Keratinocyte (primary cell): ENCODE measurements around the gene RNF5.

Experiments
- EZH2 ChIP-seq: IDR thresholded peaks from one replicate; pipeline ENCODE4 v1.6.1; 2012; ENCODE audit warnings: inconsistent platforms, mild to moderate bottlenecking, low read length, moderate library complexity
- TF ChIP-seq, protein P1 (sequence below), 3 experiments: IDR thresholded peaks in 1 of 3; conservative IDR thresholded peaks in 1 of 3; optimal IDR thresholded peaks in 1 of 3; 2 replicates in 2 of 3; 3 replicates in 1 of 3; pipeline versions ENCODE3 to v1.5.1; 2011; ENCODE audit warnings: low read length in 3 of 3, mild to moderate bottlenecking in 3 of 3, moderate library complexity in 2 of 3, control low read depth in 1 of 3, inconsistent platforms in 1 of 3; ENCODE audit not compliant: insufficient read depth in 2 of 3; ENCODE audit errors: extremely low read depth in 1 of 3

DNA sequence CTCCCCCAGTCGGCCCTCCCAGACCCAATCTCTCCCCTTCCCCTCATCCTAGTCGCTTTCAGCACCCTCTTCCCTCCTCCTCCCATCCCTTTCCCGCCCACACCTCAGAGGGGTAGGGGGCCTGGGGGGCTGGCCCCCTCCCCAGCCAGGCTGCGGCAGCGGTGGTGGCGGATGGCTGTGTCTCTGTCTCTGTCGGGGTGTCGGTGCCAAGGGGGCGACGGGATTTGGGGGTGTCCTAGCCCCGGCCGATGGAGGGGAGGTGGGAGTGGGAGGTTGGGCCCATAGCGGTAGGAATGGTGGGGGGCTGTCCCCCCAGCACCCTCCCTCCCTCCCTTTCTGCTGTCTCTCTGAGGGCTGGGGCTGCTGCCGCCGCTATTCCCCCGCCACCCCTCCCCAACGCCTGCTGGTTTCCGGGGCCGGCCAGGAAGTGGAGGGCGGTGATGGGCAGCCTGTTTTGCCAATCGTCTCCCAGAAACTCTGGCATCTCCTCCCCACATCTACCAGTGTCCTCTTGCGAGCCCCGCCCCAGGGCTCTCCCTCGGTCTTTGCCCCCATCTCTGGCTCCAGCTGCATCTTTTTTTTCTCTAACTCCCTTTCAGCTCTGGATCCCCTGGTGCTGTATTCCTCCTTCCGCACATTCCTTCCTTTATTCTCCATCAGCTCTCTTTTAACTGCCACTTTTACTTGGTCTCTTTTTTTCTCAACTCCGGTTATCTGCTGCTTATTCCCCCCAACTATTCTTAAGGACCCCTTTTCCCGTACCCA, 2.3 kb upstream of the RNF5 start, which contains the start of gene AGPAT1:
- TF ChIP-seq, protein P1, sequence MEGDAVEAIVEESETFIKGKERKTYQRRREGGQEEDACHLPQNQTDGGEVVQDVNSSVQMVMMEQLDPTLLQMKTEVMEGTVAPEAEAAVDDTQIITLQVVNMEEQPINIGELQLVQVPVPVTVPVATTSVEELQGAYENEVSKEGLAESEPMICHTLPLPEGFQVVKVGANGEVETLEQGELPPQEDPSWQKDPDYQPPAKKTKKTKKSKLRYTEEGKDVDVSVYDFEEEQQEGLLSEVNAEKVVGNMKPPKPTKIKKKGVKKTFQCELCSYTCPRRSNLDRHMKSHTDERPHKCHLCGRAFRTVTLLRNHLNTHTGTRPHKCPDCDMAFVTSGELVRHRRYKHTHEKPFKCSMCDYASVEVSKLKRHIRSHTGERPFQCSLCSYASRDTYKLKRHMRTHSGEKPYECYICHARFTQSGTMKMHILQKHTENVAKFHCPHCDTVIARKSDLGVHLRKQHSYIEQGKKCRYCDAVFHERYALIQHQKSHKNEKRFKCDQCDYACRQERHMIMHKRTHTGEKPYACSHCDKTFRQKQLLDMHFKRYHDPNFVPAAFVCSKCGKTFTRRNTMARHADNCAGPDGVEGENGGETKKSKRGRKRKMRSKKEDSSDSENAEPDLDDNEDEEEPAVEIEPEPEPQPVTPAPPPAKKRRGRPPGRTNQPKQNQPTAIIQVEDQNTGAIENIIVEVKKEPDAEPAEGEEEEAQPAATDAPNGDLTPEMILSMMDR (optimal IDR thresholded peaks at IDR 0.05 in 1 of 3, IDR thresholded peaks at IDR 0.05 in 1 of 3, conservative IDR thresholded peaks at IDR 0.05 in 1 of 3; ENCODE audit: extremely low read depth in 1 of 3, insufficient read depth in 2 of 3, low read length in 3 of 3), result no peak
- no peak for TF ChIP-seq EZH2
